Measurements from ENCODE around the gene ZIC1. TPM values are rescaled to one million over a fixed set of nuclear protein-coding genes. Genes with fewer than 3 reads are reported as not detected.

ZIC1 gene
- total RNA-seq, 1 experiment from 2014 or later, result not detected

GRCh38 chr3:147392625-147392946 is 16.6 kb upstream of the ZIC1 start:
- in situ Hi-C loops (cut with HindIII; ENCODE audit: low pct_unique_long_range_greater_than_20kb, low sequenced_read_pairs), result no loop called here
- no peak for DNase-seq (ENCODE audit: low read depth)

- no peak for DNase-seq (ENCODE audit: low read depth)
- in situ Hi-C loops (cut with HindIII; ENCODE audit: low pct_unique_long_range_greater_than_20kb, low sequenced_read_pairs), result no loop called here
Observed at GRCh38 chr3:147393261-147393942, 15.8 kb upstream of the ZIC1 start.

GRCh38 chr3:147393943-147394883 is 15.0 kb upstream of the ZIC1 start:
- DNase-seq (ENCODE audit: low read depth), result no peak
- in situ Hi-C loops (cut with HindIII; ENCODE audit: low pct_unique_long_range_greater_than_20kb, low sequenced_read_pairs), result no loop called here

GRCh38 chr3:147394884-147395225 is 14.3 kb upstream of the ZIC1 start:
- no peak for DNase-seq (ENCODE audit: low read depth)
- in situ Hi-C loops (cut with HindIII; ENCODE audit: low pct_unique_long_range_greater_than_20kb, low sequenced_read_pairs), result no loop called here

GRCh38 chr3:147395899-147396711 is 13.1 kb upstream of the ZIC1 start:
- in situ Hi-C loops (cut with HindIII; ENCODE audit: low pct_unique_long_range_greater_than_20kb, low sequenced_read_pairs), result no loop called here
- no peak for DNase-seq (ENCODE audit: low read depth)

- DNase-seq (ENCODE audit: low read depth), result no peak
- in situ Hi-C loops (cut with HindIII; ENCODE audit: low pct_unique_long_range_greater_than_20kb, low sequenced_read_pairs), result no loop called here
Observed at GRCh38 chr3:147396712-147397046, 12.5 kb upstream of the ZIC1 start.

- DNase-seq (ENCODE audit: low read depth), result no peak
- in situ Hi-C loops (cut with HindIII; ENCODE audit: low pct_unique_long_range_greater_than_20kb, low sequenced_read_pairs), result no loop called here
Observed at GRCh38 chr3:147397155-147397874, 11.8 kb upstream of the ZIC1 start.

- in situ Hi-C loops (cut with HindIII; ENCODE audit: low pct_unique_long_range_greater_than_20kb, low sequenced_read_pairs), result no loop called here
- no peak for DNase-seq (ENCODE audit: low read depth)
Observed at GRCh38 chr3:147397875-147398812, 11.0 kb upstream of the ZIC1 start.

GRCh38 chr3:147398813-147399534 is 10.2 kb upstream of the ZIC1 start:
- in situ Hi-C loops (cut with HindIII; ENCODE audit: low pct_unique_long_range_greater_than_20kb, low sequenced_read_pairs), result no loop called here

GRCh38 chr3:147400111-147400510 is 9.1 kb upstream of the ZIC1 start:
- no peak for DNase-seq (ENCODE audit: low read depth)
- in situ Hi-C loops (cut with HindIII; ENCODE audit: low pct_unique_long_range_greater_than_20kb, low sequenced_read_pairs), result no loop called here

More at GRCh38 chr3:147398813-147399534, 10.2 kb upstream of the ZIC1 start:
- no peak for DNase-seq (ENCODE audit: low read depth)

- in situ Hi-C loops (cut with HindIII; ENCODE audit: low pct_unique_long_range_greater_than_20kb, low sequenced_read_pairs), result no loop called here
- no peak for DNase-seq (ENCODE audit: low read depth)
Observed at GRCh38 chr3:147400999-147401398, 8.2 kb upstream of the ZIC1 start.

GRCh38 chr3:147401421-147401820 is 7.7 kb upstream of the ZIC1 start:
- in situ Hi-C loops (cut with HindIII; ENCODE audit: low pct_unique_long_range_greater_than_20kb, low sequenced_read_pairs), result no loop called here
- no peak for DNase-seq (ENCODE audit: low read depth)

GRCh38 chr3:147402159-147402558 is 7.0 kb upstream of the ZIC1 start:
- no peak for DNase-seq (ENCODE audit: low read depth)
- in situ Hi-C loops (cut with HindIII; ENCODE audit: low pct_unique_long_range_greater_than_20kb, low sequenced_read_pairs), result no loop called here

- in situ Hi-C loops (cut with HindIII; ENCODE audit: low pct_unique_long_range_greater_than_20kb, low sequenced_read_pairs), result no loop called here
- no peak for DNase-seq (ENCODE audit: low read depth)
Observed at GRCh38 chr3:147403511-147403910, 5.7 kb upstream of the ZIC1 start.

GRCh38 chr3:147404000-147404799 is 5.0 kb upstream of the ZIC1 start:
- in situ Hi-C loops (cut with HindIII; ENCODE audit: low pct_unique_long_range_greater_than_20kb, low sequenced_read_pairs), result no loop called here
- no peak for DNase-seq (ENCODE audit: low read depth)

- DNase-seq (ENCODE audit: low read depth), result no peak
- in situ Hi-C loops (cut with HindIII; ENCODE audit: low pct_unique_long_range_greater_than_20kb, low sequenced_read_pairs), result no loop called here
Observed at GRCh38 chr3:147404800-147405230, 4.3 kb upstream of the ZIC1 start.
